CD14-positive monocyte (primary cell): ENCODE data around the gene UQCC5. TPM values are rescaled to one million over a fixed set of nuclear protein-coding genes. Genes with fewer than 3 reads are reported as not detected.

Source experiments
- DNase-seq, 3 donors: peaks; one replicate each; pipeline ENCODE4 v3.0.0-alpha.2; 2011 to 2022
- H2AFZ ChIP-seq: 2 replicates; pipeline ENCODE4 v1.6.0; 2012; ENCODE audit warnings: mild to moderate bottlenecking, low read depth, low read length, inconsistent platforms; ENCODE audit not compliant: insufficient read depth, poor library complexity, severe bottlenecking
- H3K27ac ChIP-seq, 2 donors: 1 replicate in 1 of 2; 2 replicates in 1 of 2; pipeline ENCODE4 v1.5.1; 2012 to 2013; ENCODE audit warnings: low read length in 2 of 2, control low read depth in 1 of 2, inconsistent platforms in 1 of 2, low read depth in 1 of 2, mild to moderate bottlenecking in 1 of 2
- H3K27me3 ChIP-seq, 2 donors: one replicate each; pipeline versions ENCODE4 v1.6.0 to v1.6.1; 2011 to 2013; ENCODE audit warnings: low read length in 2 of 2; ENCODE audit not compliant: control insufficient read depth in 2 of 2, insufficient read depth in 2 of 2
- H3K36me3 ChIP-seq, 2 donors: replicated peaks in 1 of 2; 1 replicate in 1 of 2; 2 replicates in 1 of 2; pipeline versions ENCODE4 v1.5.1 to v1.6.1; 2012 to 2013; ENCODE audit warnings: low read length in 2 of 2, control low read depth in 1 of 2, inconsistent platforms in 1 of 2, mild to moderate bottlenecking in 1 of 2; ENCODE audit not compliant: insufficient read depth in 2 of 2, control insufficient read depth in 1 of 2
- H3K4me1 ChIP-seq, 2 donors: 1 replicate in 1 of 2; 2 replicates in 1 of 2; pipeline versions ENCODE4 v1.5.1 to v1.6.1; 2012 to 2013; ENCODE audit warnings: low read length in 2 of 2, control low read depth in 1 of 2, inconsistent platforms in 1 of 2, mild to moderate bottlenecking in 1 of 2, moderate library complexity in 1 of 2; ENCODE audit not compliant: insufficient read depth in 2 of 2, control insufficient read depth in 1 of 2
- H3K4me2 ChIP-seq: replicated peaks from 2 replicates; pipeline ENCODE3; 2012; ENCODE audit warnings: low read length, moderate library complexity, mild to moderate bottlenecking; ENCODE audit not compliant: poor library complexity, severe bottlenecking; ENCODE audit errors: extremely low read depth
- H3K4me3 ChIP-seq, 3 experiments: fragments of 200-600 bp in 1 of 3; sonication (generic) in 1 of 3; replicated peaks in 1 of 3; 1 replicate in 2 of 3; 2 replicates in 1 of 3; pipeline ENCODE4 v1.5.1; 2011 to 2013; ENCODE audit warnings: low read length in 3 of 3, mild to moderate bottlenecking in 3 of 3, control low read depth in 2 of 3, low read depth in 2 of 3, inconsistent platforms in 1 of 3, moderate library complexity in 1 of 3
- H3K79me2 ChIP-seq: 2 replicates; pipeline ENCODE4 v1.6.0; 2012; ENCODE audit warnings: mild to moderate bottlenecking, control low read depth, inconsistent platforms, low read length, moderate library complexity; ENCODE audit not compliant: insufficient read depth
- H3K9ac ChIP-seq: 2 replicates; pipeline ENCODE4 v1.6.0; 2017; ENCODE audit warnings: low read length, mild to moderate bottlenecking; ENCODE audit not compliant: insufficient read depth, poor library complexity, severe bottlenecking
- H3K9me3 ChIP-seq, 2 donors: replicated peaks in 1 of 2; 1 replicate in 1 of 2; 2 replicates in 1 of 2; pipeline versions ENCODE4 v1.5.1 to v1.6.1; 2012 to 2013; ENCODE audit warnings: low read length in 2 of 2, control low read depth in 1 of 2; ENCODE audit not compliant: control insufficient read depth in 1 of 2, insufficient read depth in 1 of 2
- H4K20me1 ChIP-seq: 2 replicates; pipeline ENCODE4 v1.6.0; 2012; ENCODE audit warnings: mild to moderate bottlenecking, low read length, control low read depth, moderate library complexity; ENCODE audit not compliant: insufficient read depth
- H3K27ac Mint-ChIP-seq, 7 donors: one replicate each; pipeline ENCODE4 v1.8.0; 2020; ENCODE audit warnings: mild to moderate bottlenecking in 7 of 7, mixed read lengths in 7 of 7, moderate library complexity in 6 of 7, inconsistent platforms in 2 of 7
- H3K27me3 Mint-ChIP-seq, 3 donors: one replicate each; pipeline ENCODE4 v1.8.0; 2021 to 2022; ENCODE audit warnings: low read depth in 3 of 3, mild to moderate bottlenecking in 3 of 3, mixed read lengths in 3 of 3, moderate library complexity in 3 of 3, inconsistent platforms in 1 of 3
- H3K36me3 Mint-ChIP-seq, 2 donors: one replicate each; pipeline ENCODE4 v1.8.0; 2020; ENCODE audit warnings: mixed read lengths in 2 of 2, inconsistent platforms in 1 of 2, mild to moderate bottlenecking in 1 of 2
- H3K4me1 Mint-ChIP-seq: one replicate; pipeline ENCODE4 v1.8.0; 2020; ENCODE audit warnings: mild to moderate bottlenecking, mixed read lengths
- H3K4me3 Mint-ChIP-seq, 2 donors: one replicate each; pipeline ENCODE4 v1.8.0; 2020; ENCODE audit warnings: mild to moderate bottlenecking in 2 of 2, mixed read lengths in 2 of 2, moderate library complexity in 1 of 2
- H3K9me3 Mint-ChIP-seq, 7 donors: one replicate each; pipeline ENCODE4 v1.8.0; 2020 to 2022; ENCODE audit warnings: mixed read lengths in 7 of 7, mild to moderate bottlenecking in 6 of 7, moderate library complexity in 6 of 7, inconsistent platforms in 2 of 7
- CTCF ChIP-seq: fragments of 200-600 bp; IDR thresholded peaks from one replicate; pipeline ENCODE4 v1.8.0; 2022; ENCODE audit warnings: antibody characterized with exemption, mild to moderate bottlenecking
- WGBS: methylation state at CpG from one replicate; pipeline ENCODE4 v1.1.5; 2013; ENCODE audit warnings: missing lambda C conversion rate; ENCODE audit not compliant: insufficient coverage; 5-methylcytosine and 5-hydroxymethylcytosine counted together
- intact Hi-C, 2 donors: fragments of 100-400 bp; cut with micrococcal nuclease; formaldehyde crosslinking; loops; one replicate each; pipeline versions ENCODE4 v1.15.0 to v1.15.1; 2023
- polyA plus RNA-seq, 3 donors: library from polyadenylated mRNA; depleted of rRNA in 1 of 3; unstranded in 2 of 3; stranded (reverse) in 1 of 3; fragments of 300-500 nt in 2 of 3; fragments of >200 nt in 1 of 3; fragmentation: Illumina TruSeq in 2 of 3; gene quantifications; 1 replicate in 2 of 3; 2 replicates in 1 of 3; pipeline ENCODE4 v1.2.3, GENCODE V29; 2012 to 2021

UQCC5 gene
- polyA plus RNA-seq, 3 donors = 1.4 to 52.1 (median 43.3) TPM

GRCh38 chr3:52528586-52529375, 7.6 kb upstream of the UQCC5 start:
- Histone ChIP-seq H3K9ac (no peak overlapping the region), H3K27ac (no peak overlapping the region), H3K9me3 (no peaks in the 10 kb centered on the region), H3K4me1 (peaks cover 13 to 25% of the 10 kb centered on the region in 2 donors), H3K36me3 (peaks cover 28 to 47% of the 10 kb centered on the region in 2 donors), H3K27me3 (peaks cover 0 to 4% of the 10 kb centered on the region in 2 donors), H3K4me2 (no peak overlapping the region), H3K79me2 (peaks cover 33% of the 10 kb centered on the region), H4K20me1 (no peaks in the 10 kb centered on the region), H3K4me3 (no peak overlapping the region), H2AFZ (no peak overlapping the region)
- Mint-ChIP-seq H3K4me1 (peaks cover 17% of the 10 kb centered on the region), H3K4me3 (no peak overlapping the region), H3K27me3 (peaks cover 6 to 12% (median 9%) of the 10 kb centered on the region in 3 donors), H3K27ac (peak overlapping the region in 1 of 7 donors; percentile 16), H3K36me3 (peaks cover 22 to 40% of the 10 kb centered on the region in 2 donors), H3K9me3 (no peaks in the 10 kb centered on the region)
- intact Hi-C loops = no loop called here
- DNase-seq = no peak
- no peak for TF ChIP-seq CTCF
- 99% methylated on average over 23 of the region's 25 CpGs for WGBS

GRCh38 chr3:52529376-52530333, 6.8 kb upstream of the UQCC5 start:
- peaks cover 33% of the 10 kb centered on the region for H3K79me2 ChIP-seq
- H3K9me3 ChIP-seq = no peaks in the 10 kb centered on the region
- H3K36me3 ChIP-seq = peaks cover 19 to 39% of the 10 kb centered on the region in 2 donors
- H4K20me1 ChIP-seq = no peaks in the 10 kb centered on the region
- H3K4me1 ChIP-seq = peaks cover 19 to 33% of the 10 kb centered on the region in 2 donors
- no peak overlapping the region for H3K4me2 ChIP-seq
- Mint-ChIP-seq H3K27me3 (peaks cover 6 to 18% (median 10%) of the 10 kb centered on the region in 3 donors), H3K36me3 (peaks cover 15 to 31% of the 10 kb centered on the region in 2 donors), H3K27ac (peak overlapping the region in 3 of 7 donors; percentile 25 to 60 (median 40)), H3K9me3 (no peaks in the 10 kb centered on the region), H3K4me3 (no peak overlapping the region), H3K4me1 (peaks cover 19% of the 10 kb centered on the region)
- no peak for DNase-seq
- H3K9ac ChIP-seq = no peak overlapping the region
- no peak overlapping the region for H3K4me3 ChIP-seq
- H2AFZ ChIP-seq = no peak overlapping the region
- no peak for TF ChIP-seq CTCF
- H3K27me3 ChIP-seq = peaks cover 0 to 4% of the 10 kb centered on the region in 2 donors
- H3K27ac ChIP-seq = no peak overlapping the region
- 79% methylated on average over 11 of the region's 12 CpGs for WGBS
- intact Hi-C loops = loop anchor here (5.0 to 10.0 kb wide), 4 partner anchors 32 to 1145 kb away; partner anchors contain the start of genes GNL3 (in 1 of the 2), MANF (in 1 of the 2), PBRM1 (in 1 of the 2) and STAB1 (in 1 of the 2)
